ENCODE measurements around the gene EBLN1. TPM values are rescaled to one million over a fixed set of nuclear protein-coding genes. Genes with fewer than 3 reads are reported as not detected.
A peak's percentile ranks its signal among the peaks of the same experiment; 100 is the strongest.

Gene EBLN1
- total and polyA plus RNA-seq, 2 experiments from 2014 or later = not detected

DNA sequence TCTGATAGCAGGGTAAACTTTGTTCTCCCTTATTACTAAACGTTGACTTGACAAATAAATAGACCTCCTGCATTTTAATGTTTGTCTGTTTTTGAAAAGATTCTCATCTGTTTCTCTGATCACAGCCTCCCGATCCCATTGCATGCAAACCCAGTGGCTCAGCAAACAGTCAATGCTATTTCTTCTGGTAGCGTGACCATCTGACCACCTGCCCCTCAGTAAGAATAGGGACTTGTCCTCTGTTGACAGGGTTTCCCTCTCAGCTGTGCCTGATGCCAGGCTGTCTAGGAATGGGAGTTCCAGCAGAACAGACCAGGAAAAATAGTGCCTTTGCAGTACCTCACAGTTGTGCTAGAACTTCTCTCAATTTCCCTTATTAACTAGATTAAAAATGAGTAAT, 40.7 kb upstream of the EBLN1 start:
- H3K4me2 ChIP-seq = no peak overlapping the region
- no peak overlapping the region for H3K4me3 ChIP-seq
- no peak for TF ChIP-seq EZH2phosphoT487 (IDR thresholded peaks at IDR 0.05; ENCODE audit: low read depth, severe bottlenecking, unreplicated experiment)
- TF ChIP-seq EZH2 (IDR thresholded peaks at IDR 0.05; ENCODE audit: borderline replicate concordance) = no peak
- TF ChIP-seq, protein P1, sequence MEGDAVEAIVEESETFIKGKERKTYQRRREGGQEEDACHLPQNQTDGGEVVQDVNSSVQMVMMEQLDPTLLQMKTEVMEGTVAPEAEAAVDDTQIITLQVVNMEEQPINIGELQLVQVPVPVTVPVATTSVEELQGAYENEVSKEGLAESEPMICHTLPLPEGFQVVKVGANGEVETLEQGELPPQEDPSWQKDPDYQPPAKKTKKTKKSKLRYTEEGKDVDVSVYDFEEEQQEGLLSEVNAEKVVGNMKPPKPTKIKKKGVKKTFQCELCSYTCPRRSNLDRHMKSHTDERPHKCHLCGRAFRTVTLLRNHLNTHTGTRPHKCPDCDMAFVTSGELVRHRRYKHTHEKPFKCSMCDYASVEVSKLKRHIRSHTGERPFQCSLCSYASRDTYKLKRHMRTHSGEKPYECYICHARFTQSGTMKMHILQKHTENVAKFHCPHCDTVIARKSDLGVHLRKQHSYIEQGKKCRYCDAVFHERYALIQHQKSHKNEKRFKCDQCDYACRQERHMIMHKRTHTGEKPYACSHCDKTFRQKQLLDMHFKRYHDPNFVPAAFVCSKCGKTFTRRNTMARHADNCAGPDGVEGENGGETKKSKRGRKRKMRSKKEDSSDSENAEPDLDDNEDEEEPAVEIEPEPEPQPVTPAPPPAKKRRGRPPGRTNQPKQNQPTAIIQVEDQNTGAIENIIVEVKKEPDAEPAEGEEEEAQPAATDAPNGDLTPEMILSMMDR (IDR thresholded peaks at IDR 0.05; ENCODE audit: poor library complexity) = no peak
- no peaks in the 10 kb centered on the region for H3K79me2 ChIP-seq
- no peaks in the 10 kb centered on the region for H3K9me2 ChIP-seq (replicated peaks; ENCODE audit: insufficient read depth)
- H3K36me3 ChIP-seq (replicated peaks; ENCODE audit: insufficient read depth, low read depth) = no peaks in the 10 kb centered on the region
- H3K27me3 ChIP-seq = peaks cover 67% of the 10 kb centered on the region
- no peak overlapping the region for H3K27ac ChIP-seq
- no peaks in the 10 kb centered on the region for H3K9me3 ChIP-seq (ENCODE audit: low read depth)
- H4K20me1 ChIP-seq (ENCODE audit: insufficient read depth, poor library complexity, severe bottlenecking) = no peaks in the 10 kb centered on the region
- H3K4me1 ChIP-seq (ENCODE audit: insufficient read depth) = no peaks in the 10 kb centered on the region
- 64% methylated on average over 3 of the region's 3 CpGs for WGBS (ENCODE audit: low lambda C conversion rate, missing lambda C conversion rate)
- DNase-seq (ENCODE audit: low spot score) = no peak
- no peak overlapping the region for H2AFZ ChIP-seq

DNA sequence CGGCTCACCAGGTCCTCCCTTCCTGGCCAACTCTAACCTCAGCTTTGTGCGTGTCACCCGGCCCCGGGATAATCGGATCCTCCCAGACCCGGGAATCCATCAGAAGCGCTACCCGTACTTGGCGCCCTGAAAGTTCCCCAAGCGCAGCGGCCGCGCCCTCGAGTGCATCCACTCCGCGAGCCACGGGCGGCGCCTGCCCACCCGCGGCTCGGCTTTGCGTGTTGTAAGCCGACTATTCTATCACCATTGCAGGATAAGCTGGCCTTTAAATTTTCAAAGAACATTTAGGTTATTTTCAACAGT, 35.7 kb upstream of the EBLN1 start:
- Histone ChIP-seq H3K4me3 (no peak overlapping the region), H3K9me3 (ENCODE audit: low read depth) (no peaks in the 10 kb centered on the region), H3K79me2 (no peaks in the 10 kb centered on the region), H3K9me2 (replicated peaks; ENCODE audit: insufficient read depth) (no peaks in the 10 kb centered on the region), H3K27me3 (peaks cover 82% of the 10 kb centered on the region), H3K36me3 (replicated peaks; ENCODE audit: insufficient read depth, low read depth) (no peaks in the 10 kb centered on the region), H2AFZ (peak overlapping the region; percentile 89), H3K27ac (no peak overlapping the region), H3K4me1 (ENCODE audit: insufficient read depth) (no peaks in the 10 kb centered on the region), H3K4me2 (peak overlapping the region; percentile 87), H4K20me1 (ENCODE audit: insufficient read depth, poor library complexity, severe bottlenecking) (no peaks in the 10 kb centered on the region)
- no peak for DNase-seq (ENCODE audit: low spot score)
- TF ChIP-seq EZH2 (IDR thresholded peaks at IDR 0.05; ENCODE audit: borderline replicate concordance) = peak; percentile 81
- TF ChIP-seq EZH2phosphoT487 (IDR thresholded peaks at IDR 0.05; ENCODE audit: low read depth, severe bottlenecking, unreplicated experiment) = no peak
- TF ChIP-seq, protein P1 (IDR thresholded peaks at IDR 0.05; ENCODE audit: poor library complexity) = no peak
- WGBS (ENCODE audit: low lambda C conversion rate, missing lambda C conversion rate) = 25% methylated on average over 24 of the region's 24 CpGs

DNA sequence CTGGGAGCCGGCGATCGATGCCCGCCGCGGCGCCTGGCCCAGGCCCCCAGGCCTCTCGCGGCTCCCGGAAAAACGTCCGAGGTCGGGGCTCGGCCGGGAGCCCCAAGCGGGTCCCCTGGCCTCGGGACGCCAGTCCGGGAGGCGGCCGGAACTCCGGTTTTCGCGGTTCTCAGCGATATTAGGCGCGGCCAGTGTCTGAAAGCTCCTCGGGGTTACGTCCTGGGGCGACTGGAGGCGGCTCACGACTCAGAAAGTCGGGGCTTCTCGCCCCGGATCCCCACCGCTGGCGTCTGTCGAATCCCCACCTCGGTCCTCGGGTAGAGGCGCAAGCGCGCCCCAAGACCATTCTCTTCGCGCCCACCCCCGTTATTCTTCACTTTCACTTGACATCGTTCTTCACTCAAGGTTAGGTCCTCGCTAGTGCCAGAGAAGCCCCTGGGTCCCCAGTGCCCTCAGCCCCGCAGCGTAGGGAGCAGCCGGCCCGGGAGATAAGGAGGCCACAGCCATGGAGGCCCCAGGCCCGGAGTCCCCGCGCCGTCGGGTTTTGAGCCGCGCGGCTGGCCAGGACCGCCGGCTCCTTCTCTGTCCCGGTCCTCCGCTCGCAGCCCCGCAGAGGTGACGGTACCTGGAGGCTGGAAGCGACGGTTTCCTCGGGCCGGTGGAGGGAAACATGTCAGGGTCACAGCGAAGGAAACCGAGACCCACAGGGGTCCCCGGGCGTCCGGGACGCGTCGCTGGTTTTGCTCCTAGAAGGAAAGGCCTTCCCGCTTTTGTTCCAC, 35.2 kb upstream of the EBLN1 start:
- H4K20me1 ChIP-seq (ENCODE audit: insufficient read depth, poor library complexity, severe bottlenecking) = no peaks in the 10 kb centered on the region
- peak overlapping the region; percentile 63 for H3K4me3 ChIP-seq
- no peak overlapping the region for H3K27ac ChIP-seq
- 7% methylated on average over 79 of the region's 80 CpGs for WGBS (ENCODE audit: low lambda C conversion rate, missing lambda C conversion rate)
- H3K9me2 ChIP-seq (replicated peaks; ENCODE audit: insufficient read depth) = no peaks in the 10 kb centered on the region
- H2AFZ ChIP-seq = peak overlapping the region; percentile 89
- peak; percentile 15 for DNase-seq (ENCODE audit: low spot score)
- H3K4me2 ChIP-seq = peak overlapping the region; percentile 87
- H3K79me2 ChIP-seq = no peaks in the 10 kb centered on the region
- no peaks in the 10 kb centered on the region for H3K4me1 ChIP-seq (ENCODE audit: insufficient read depth)
- no peaks in the 10 kb centered on the region for H3K9me3 ChIP-seq (ENCODE audit: low read depth)
- TF ChIP-seq EZH2phosphoT487 (IDR thresholded peaks at IDR 0.05; ENCODE audit: low read depth, severe bottlenecking, unreplicated experiment) (peak; percentile 44), EZH2 (IDR thresholded peaks at IDR 0.05; ENCODE audit: borderline replicate concordance) (peak; percentile 64)
- TF ChIP-seq, protein P1 (IDR thresholded peaks at IDR 0.05; ENCODE audit: poor library complexity) = no peak
- peaks cover 76% of the 10 kb centered on the region for H3K27me3 ChIP-seq
- H3K36me3 ChIP-seq (replicated peaks; ENCODE audit: insufficient read depth, low read depth) = no peaks in the 10 kb centered on the region
